HL-60 (cell line): ENCODE results near the gene ZNF691.

Experiments
- CTCF ChIP-seq: IDR thresholded peaks from one replicate; pipeline ENCODE4 v1.5.1; 2011; ENCODE audit warnings: low read length, control low read depth, inconsistent platforms; ENCODE audit not compliant: insufficient read depth
- POLR2AphosphoS5 ChIP-seq: IDR thresholded peaks from 2 replicates; pipeline ENCODE4 v1.6.1; 2012; ENCODE audit warnings: low read depth
- SPI1 ChIP-seq: IDR thresholded peaks from 2 replicates; pipeline ENCODE4 v1.6.1; 2012; ENCODE audit warnings: low read depth, mild to moderate bottlenecking, borderline replicate concordance

GRCh38 chr1:42848823-42849537 is 2.6 kb downstream of the ZNF691 start:
- TF ChIP-seq CTCF = no peak
- TF ChIP-seq POLR2AphosphoS5 = no peak
- no peak for TF ChIP-seq SPI1
